RPMI7951 (cell line): ENCODE data around the gene LDLRAD4. TPM values are rescaled to one million over a fixed set of nuclear protein-coding genes. Genes with fewer than 3 reads are reported as not detected.

Experiments
- DNase-seq: peaks from one replicate; pipeline ENCODE4 v3.0.0-alpha.2; 2012; ENCODE audit warnings: low read depth
- total RNA-seq: library from RNA; depleted of rRNA; stranded (reverse); fragments of >200 nt; shearing (Covaris generic); gene quantifications from 2 replicates; pipeline ENCODE4 v1.2.3, GENCODE V29; 2014

The LDLRAD4 gene
- total RNA-seq, 1 experiment from 2014 or later = 0.24 TPM

DNA sequence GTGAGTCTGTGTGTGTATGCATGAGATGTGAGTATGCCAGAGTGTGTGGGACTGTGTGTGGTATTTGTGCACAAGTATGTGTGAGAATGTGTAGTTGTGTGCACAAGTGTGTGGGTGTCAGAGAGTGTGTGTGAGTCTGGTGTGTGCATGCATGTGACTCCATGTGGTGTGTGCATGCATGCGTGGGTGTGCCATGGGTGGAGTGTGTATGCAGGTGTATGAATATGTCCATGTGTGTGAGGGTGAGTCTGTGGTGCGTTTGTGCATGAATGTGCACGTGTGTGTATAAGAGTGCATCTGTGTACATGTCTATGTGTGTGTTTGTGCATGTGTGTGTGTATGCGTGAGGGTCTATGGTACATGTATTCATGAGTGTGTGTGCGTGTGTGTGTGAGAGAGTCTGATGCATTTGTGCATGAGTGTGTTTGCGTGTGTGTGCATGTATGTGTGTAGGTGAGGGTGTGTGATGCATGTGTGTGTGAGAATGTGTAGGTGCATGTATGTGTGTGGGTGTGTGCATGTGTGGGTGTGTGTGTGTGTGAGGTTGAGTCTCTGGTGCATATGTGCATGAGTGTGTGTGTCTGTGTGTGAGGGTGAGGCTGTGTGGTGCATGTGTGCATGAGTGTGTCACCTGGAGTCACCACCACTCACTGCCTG lies 226.8 kb downstream of the LDLRAD4 start:
- DNase-seq = no peak

DNA sequence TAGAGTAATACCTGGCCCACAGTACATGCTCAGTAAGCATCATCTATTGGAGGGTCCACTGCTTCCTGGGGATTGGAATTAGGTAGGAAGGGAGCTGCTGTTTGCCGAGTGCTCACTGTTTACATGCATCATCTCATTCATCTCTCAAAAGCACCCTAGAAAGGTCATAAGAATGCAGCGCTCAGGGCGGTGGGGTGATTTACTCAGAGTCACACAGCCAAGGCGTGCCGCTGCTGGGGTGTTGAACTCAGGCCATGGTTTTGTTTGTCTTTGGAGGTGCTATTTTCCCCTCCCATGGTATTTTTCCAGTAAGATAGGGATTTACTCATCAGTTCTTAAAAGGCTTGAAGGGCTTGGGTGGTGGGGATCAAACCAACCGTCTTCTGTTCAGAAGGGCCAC lies 227.5 kb downstream of the LDLRAD4 start:
- no peak for DNase-seq

DNA sequence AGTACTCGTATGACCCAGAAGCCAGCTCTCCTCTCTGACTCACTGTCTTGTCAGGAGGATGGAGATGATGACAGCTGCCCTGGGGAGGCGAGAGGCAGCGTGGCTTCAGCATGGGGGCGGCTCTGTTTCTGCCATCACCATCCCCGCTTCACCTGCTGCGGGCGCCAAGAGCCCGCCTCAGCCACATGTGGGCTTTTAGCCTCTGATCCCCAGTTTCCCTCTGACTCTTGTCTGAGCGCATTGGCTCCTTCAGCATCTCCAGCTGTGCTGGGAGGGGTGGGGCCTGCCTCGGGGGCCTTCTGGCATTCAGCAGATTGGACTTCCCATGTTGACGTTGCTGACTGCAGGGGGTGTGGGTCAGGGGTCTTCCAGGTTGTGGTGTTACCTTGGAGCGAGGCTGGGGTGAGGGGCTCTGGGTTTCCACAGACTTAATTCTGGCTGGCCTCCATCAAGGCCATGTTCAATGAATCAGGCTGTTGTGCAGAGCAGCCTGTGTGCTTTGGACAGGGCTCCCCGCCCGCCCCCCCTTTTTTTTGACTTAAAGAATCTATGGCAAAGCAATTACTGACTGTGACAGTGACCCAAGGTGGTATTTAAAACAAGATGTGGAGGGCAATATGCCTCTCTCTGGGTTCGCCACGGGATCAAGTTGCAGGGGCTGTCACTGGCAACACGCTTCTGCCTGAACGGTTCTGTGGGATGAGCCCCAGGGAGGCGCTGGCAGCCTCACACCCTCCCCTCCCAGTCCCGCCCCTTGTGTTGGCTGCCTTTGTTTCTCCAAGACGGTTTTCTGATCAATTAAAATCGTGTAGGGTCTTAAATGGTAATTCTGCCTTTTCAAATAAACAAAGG lies 228.3 kb downstream of the LDLRAD4 start:
- DNase-seq = peak; percentile 14

DNA sequence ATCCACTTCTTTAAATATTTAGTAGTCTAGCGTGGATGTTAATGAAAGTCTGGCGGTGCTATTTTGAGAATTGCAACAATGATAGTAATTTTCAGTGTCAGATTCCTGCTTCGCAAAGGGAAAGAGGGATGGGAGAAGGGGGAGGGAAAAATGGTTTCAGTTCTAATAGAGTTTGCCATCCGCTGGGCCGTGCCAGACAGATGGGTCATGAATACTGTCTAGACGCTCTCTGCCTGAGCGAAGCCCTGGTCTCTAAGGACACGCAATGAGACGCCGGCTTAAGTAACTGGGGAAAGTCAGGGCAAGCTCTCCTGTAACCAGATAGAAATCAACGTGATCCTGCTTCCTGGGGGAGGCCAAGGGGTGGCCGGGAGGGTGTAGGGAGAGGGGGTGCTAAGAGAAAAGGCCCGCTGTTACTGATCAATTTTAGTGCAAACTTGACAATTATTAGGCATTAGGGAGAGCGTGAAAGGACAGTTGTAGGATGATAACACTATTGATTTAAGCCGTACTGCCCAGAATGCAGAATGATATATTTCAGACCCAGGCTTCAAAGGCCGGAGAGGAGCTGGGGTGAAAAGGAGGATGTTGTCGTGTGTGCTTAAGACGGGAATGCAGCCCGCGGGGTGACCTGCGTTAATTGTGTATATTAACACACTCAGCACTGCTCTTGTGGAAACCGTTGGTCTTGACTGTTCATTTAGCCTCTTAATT lies 229.2 kb downstream of the LDLRAD4 start:
- peak; percentile 73 for DNase-seq

DNA sequence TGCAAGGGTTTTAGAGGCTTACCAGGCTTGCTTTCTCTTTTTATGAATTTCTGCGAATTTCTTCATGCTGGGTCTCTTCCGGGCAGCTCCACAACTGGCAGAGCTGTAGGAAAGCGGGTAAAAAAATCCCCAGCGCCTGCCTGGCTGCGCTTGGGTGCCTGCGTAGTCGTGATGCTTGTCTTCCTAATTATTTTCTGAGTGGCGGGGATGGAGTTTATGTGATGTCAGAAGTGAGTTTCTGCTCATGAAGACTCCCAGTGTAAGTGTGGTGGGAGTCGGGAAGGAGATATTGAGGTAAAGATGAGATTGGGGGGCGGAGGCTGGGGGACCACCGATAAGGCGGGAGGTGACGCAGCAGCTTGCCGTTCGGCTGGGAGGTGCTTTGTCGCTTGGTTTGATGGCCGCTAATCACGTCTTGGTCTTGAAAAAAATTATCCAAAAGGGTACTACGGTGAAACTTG lies 229.8 kb downstream of the LDLRAD4 start:
- DNase-seq = no peak

DNA sequence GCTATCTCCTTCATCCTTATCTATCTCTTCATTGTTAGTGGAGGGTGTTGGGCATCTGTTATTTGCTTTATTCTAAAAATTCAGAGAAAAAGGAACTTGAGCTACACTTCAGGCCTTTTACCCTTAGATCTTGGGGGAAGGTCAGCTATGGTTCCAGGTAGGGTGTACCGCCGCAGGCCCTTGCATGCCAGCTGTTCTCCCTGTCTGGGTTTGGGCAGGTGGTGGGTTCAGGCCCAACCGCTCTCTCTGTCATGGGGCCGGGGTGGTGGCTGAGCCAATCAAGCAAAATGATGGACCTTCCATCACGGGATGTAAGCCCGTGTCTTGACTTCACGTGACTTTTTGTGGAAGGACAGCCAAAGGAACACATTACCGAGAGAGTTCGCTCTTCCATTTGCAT lies 231.1 kb downstream of the LDLRAD4 start:
- DNase-seq = no peak

DNA sequence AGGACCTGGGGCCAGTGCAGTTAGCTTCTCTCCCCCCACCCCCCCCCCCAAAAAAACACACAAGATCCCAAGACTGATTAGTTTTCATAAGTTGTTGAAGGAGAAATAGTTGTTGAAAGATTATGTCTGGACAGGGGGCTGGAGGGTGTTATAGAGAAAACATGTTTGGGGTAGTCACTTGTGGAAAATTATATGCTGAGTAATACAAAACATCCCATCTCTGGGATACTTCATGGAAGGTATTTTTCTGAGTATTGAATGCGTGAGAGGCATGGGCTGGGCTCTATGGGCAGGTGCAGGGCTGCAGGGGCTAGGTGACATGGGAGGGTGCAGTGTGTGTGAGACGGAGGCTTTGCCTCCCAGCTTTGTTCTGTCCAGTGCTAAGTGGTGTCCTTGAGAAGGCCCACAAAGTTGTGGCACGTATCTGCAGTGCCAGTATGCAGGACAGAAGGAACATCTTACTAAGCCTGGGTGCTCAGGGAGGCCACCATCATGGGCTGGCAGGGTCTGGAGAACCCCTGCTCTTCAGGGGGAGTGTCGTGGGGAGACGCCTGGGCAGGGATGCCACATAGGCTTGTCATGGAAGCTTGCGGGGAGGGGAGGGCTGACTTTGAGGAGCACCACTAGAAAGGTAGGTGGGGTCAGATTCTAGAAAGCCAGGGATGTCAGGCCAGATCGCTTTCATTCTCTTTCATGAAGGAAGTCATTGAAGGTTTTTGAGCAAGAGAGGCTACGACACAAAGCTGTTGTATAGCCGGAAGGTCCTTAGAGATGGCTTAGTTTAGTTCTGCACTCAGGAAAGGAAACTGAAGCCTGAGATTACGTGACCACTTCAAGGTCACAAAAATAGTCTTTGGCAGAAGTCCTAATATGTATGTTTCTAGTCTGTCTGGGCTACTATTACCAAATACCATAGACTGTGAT lies 232.0 kb downstream of the LDLRAD4 start:
- no peak for DNase-seq

DNA sequence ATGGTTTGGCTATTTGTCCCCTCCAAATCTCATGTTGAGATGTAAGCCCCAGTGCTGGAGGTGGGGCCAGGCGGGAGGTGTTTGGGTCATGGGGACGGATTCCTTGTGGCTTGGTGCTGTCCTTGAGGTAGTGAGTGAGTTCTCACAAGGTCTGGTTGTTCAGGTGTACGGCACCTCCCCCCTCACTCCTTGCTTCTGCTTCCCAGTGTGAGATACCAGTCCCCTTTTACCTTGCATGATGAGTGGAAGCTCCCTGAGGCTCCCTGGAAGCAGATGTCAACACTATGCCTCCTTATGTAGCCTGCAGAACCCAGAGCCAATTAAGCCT lies 232.6 kb downstream of the LDLRAD4 start:
- no peak for DNase-seq

DNA sequence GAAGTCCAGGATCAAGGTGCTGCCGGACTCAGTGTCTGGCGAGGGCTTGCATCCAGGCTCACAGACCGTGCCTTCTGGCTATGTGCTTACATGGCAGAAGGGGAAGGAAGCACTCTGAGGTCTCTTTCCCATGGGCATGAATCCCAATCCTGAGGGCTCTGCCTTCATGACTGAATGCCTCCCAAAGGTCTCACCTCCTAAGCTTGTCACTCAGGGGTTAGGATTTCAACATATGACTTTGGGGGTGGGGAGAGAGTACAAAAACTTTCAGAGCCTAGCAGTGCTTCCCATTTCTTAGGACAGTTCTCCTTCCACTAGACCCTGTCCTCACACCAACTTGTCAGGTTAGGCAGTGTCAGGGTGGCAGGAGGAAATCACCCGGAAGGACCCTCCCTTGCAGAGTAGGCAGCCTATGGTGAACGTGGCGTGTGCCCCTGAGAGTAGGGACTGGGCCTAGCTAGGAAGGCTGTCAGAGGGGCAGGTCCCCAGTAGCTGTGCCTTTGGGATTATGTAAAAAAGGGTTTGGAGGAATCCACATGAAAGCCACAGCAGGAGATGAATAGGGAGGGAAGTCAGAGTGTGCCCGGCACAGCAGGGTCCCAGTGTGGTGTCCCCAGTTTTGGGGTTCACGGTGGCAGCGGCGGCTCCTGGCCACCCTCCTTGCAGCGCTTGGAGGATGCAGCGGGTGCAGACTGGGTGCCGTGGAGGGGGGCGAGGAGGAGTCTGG lies 233.3 kb downstream of the LDLRAD4 start:
- peak; percentile 20 for DNase-seq

DNA sequence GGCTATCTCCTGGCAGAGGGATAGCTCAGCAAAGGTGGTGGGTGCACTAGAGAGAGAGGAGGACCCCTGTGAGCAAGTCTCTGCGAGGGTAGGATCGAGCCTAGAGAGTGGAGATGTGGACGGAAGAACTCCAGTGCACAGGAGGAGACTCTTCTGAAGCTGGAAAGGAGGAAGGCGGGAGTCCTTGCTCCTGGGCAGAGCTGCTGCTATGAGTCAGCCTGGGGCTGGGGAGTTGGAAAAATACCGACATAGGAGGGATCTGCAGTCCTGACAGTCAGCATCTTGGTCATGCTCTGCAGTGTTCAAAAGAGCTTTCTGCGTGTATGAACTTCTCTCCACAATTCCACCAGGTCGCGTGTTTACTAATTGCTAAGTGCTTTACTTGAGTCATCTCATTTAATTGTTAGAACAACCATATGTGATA lies 233.8 kb downstream of the LDLRAD4 start:
- DNase-seq = peak; percentile 72

DNA sequence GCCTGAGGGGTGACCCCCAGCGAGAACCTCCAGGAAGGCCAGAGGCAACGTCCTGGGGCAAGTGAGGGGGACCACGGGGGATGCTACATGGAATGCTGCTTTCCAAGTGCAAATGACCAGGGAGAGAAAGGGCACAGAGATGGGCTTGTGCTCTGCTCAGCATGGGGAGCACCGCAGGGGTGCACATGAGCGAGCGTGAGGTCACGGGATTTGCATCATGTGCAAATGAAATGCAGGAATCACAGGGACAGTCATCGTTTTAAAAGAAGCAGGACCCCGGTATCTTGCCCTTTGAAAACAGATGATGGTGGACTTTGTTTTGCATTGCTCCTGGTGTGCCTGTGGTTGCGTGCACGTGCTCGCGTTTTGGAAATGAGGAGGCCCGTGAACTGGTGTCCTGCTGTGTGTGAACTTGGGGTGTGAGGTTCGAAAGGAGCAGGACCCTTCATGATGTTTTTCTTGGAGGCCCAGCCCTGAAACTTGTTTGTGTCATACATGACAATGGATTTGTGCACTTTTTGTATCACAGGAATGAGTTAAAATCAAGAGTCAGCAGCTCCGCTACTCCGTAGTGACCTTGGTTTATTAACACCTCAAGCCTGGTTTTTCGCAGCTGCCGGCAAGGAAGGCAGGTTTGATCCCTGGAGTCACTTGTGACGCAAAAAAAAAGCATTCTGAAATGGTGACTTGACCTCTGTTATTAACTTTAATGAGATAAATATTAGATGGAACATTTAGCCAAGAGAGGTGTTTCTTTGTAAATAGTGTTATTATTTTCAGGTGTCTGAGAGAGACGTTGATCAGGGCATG lies 234.5 kb downstream of the LDLRAD4 start:
- DNase-seq = no peak

DNA sequence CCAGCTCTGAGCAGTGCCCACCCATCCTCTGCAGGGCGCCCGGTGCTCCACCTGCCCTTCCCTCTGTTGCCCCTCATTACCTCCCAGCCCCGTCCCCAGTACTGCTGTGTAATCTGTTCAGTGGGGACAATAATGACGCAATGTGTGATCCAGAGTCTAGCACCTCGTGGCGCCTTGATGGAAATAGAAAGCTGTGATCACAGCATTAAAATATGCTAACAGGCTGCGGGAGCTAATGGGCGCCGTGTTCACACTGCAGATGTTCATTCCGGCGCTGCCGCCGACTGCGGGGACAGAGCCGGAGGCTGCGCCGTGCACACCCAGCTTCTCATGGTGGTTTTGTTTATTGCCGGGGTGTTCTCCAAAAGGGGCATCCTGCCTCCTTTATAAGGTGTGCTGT lies 235.2 kb downstream of the LDLRAD4 start:
- no peak for DNase-seq

DNA sequence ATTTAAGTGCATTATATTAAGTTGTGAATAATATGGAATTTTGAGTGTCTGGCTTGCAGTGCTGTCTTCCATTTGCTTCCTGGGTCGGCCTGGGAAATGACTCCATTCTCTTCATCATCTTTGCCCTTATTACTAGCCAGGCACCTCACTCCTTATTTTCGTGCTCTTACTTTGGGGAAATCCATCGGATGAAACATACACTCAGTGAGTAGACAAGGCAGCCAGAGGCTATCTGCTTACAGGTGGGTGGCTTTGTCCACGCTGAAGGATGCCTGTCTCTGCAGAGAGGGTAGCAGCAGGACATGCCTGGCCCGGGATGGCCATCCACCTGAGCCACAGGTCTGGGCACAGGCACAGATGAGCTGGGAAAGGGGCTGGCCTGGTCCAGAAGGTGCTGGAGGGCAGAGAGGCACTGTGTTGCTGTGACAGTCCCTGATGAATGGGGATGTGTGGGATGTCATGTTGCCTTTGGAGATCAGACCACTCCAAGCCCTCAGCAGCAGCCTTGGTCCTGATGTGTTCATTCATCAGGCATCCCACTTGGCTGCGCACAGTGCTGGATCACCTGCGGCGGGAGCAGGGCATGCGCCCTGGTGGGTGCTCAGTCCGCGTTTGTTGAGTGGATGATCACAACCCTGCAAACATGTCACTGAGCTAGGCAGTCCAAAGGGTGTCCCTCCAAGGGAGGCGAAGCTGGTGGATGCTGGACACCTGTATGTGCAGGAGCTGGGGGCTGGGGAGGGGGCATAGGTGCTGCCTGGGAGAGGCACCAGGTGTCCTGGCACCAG lies 236.0 kb downstream of the LDLRAD4 start:
- DNase-seq = no peak

DNA sequence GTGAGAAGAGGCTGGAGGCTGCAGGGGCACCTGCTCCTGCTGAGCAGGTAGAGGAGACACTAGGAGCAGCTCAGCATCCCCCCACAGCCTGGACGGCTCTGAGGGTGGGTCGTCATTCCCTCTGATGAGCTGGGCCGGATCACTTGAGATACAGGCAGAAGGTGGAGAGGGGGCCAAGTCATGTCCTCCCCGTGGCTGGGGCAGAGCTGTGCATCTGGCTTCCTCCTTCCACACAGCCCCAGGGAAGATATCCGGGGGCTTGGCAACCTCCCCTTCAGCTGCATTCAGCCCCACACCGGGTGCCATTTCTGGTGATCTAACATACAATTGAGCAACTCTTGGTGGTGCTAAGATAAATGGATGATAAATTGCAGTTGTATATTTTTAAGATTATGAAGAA lies 236.9 kb downstream of the LDLRAD4 start:
- DNase-seq = no peak

DNA sequence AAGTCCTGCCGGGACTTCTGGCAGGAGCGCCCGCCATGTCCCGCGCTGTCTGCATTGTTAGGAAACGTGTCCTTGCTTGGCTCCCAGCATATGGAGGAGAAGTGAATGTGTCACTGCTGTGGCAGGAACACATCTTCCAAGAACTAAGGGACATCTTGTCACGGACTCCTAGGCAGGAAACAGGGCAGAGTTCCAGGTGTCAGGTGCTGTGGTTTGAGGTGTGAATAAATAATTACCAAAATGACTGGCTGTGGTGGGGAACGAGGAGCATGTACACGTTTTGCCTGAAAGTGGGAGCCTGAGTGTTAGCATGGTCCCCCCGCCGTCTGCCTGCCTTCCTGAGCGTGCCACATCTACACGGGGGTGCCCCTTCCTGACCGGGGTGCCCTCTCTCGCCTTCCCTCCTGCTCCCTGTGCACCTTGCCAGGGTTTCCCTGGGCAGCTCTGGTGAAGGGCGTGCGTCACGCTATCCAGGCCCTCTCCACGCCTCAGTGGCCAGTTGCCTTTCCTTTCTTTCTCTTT lies 237.5 kb downstream of the LDLRAD4 start:
- DNase-seq = no peak

DNA sequence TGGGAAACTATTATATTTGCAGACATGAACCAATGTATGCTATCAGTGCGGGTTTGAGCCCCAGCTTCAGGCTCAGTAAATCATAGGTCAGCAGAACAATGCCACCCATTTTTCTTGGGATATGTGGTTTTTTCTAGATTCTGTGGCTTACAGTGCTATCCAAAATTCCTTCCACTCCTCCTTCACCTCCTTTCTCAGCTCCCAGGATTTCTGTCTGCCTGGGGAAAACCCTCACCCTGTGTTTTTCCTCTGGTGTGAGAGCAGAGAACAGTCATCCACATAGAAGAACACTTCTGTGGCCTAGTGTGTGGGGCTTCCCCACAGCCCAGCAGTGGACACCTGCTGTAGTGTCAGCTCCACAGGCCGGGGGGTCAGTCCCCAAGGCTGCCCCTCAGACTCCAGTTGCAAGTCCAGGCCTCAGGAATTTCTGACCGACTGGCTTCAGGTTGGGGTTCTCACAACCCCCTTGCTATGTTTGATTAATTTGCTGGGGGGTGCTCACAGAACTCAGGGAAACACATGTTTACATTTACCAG lies 238.2 kb downstream of the LDLRAD4 start:
- DNase-seq = no peak

DNA sequence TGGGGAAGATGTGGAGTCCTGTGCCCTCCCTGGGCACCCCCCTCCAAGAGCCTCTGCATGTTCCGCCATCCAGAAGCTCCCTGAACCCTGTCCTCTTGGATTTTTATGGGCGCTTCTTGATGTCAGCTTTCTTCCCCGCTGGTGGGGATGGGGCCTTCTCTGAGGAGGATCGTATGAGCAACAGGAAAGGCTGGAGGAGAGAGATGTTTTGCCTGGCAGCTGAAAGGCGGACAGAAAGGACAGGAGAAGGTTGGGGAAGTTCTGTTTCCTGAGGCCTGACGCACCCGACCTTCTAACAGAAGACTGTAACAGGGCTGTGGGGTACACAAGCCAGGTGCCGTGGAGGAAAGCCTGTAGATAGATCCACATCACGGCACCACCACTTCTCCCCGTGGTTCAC lies 238.8 kb downstream of the LDLRAD4 start:
- no peak for DNase-seq

DNA sequence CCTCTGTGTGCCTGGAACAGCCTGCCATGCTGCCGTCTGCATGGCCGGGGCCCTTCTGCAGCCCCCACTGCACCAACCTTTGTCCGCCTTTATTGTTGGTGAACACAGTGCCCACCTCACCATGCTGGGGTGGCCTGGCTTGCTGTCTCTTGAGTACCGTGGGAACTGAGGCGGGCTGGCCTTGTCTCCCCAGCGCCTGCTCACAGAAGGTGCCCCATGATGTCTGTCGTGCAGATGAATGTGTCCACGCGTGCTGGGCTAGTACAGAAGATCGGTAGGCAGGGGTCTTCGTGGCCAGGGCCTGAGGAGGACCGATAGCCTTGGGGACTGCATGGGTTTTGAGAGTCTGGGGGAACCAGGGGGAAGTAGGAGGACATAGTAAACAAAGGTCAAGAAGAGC lies 242.4 kb downstream of the LDLRAD4 start:
- no peak for DNase-seq

DNA sequence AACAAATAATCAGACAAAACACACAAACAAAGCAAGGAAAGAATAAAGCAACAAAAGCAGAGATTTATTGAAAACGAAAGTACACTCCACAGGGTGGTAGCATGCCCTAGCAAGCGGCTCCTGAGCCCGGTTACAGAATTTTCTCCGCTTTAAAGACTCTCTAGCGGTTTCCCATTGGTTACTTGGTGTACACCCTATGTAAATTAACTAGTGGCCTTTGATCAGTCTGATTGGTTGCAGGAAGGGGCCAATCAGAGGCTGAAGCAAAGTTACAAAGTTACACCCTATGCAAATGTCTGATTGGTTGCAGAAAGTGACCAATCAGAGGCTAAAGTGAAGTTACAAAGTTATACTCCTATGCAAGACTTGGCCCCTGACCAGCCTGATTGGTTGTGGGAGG lies 242.9 kb downstream of the LDLRAD4 start:
- DNase-seq = no peak
